A549 (cell line): ENCODE results near the gene MORN4. TPM values are rescaled to one million over a fixed set of nuclear protein-coding genes. Genes with fewer than 3 reads are reported as not detected.

Experiments used
- ATAC-seq, 2 experiments: fragments of 200-7000 bp in 1 of 2; fragments of >200 bp in 1 of 2; cut with Nextera tagmentation in 1 of 2; cut with Tn5 transposase in 1 of 2; 3 replicates each; pipeline versions ENCODE4 v1.8.0 to v1.9.1; 2018 to 2020; ENCODE audit warnings: mild to moderate bottlenecking in 1 of 2, moderate library complexity in 1 of 2
- CTCF ChIA-PET: fragments of 300-600 bp; sonication (Branson Sonifier 250); formaldehyde crosslinking; extraction: SDS; loops from one replicate; lab custom pipeline; 2021; ENCODE audit warnings: antibody characterized with exemption, inconsistent platforms; lab: Yijun Ruan, JAX
- POLR2A ChIA-PET: fragments of 350-600 bp; formaldehyde crosslinking; extraction: SDS; loops from one replicate; lab custom pipeline; 2021; ENCODE audit warnings: antibody characterized with exemption, inconsistent platforms; lab: Yijun Ruan, JAX
- DNase-seq, 2 experiments: peaks; one replicate each; pipeline versions ENCODE4 v3.0.0 to v3.0.0-alpha.2; 2011 to 2016; ENCODE audit warnings: low read depth in 1 of 2, low spot score in 1 of 2
- FAIRE-seq: peaks from 2 replicates; lab custom pipeline; 2011; peaks lifted over from hg19 to GRCh38; lab: Jason Lieb, UNC
- H3K27ac ChIP-seq, 2 experiments: fragments of >200 bp; sonication (Bioruptor Twin); formaldehyde crosslinking; 3 replicates each; pipeline ENCODE4 v1.5.1; 2016 to 2017
- H3K4me1 ChIP-seq: fragments of >200 bp; sonication (Bioruptor Twin); formaldehyde crosslinking; 3 replicates; pipeline ENCODE4 v1.6.1; 2016
- H3K4me2 ChIP-seq: fragments of >200 bp; sonication (Bioruptor Twin); formaldehyde crosslinking; 3 replicates; pipeline ENCODE4 v1.6.1; 2016
- H3K4me3 ChIP-seq: fragments of >200 bp; sonication (Bioruptor Twin); formaldehyde crosslinking; 3 replicates; pipeline ENCODE4 v1.5.1; 2016
- H3K9me3 ChIP-seq: fragments of >200 bp; sonication (Bioruptor Twin); formaldehyde crosslinking; 3 replicates; pipeline ENCODE4 v1.6.1; 2016
- BHLHE40 ChIP-seq: IDR thresholded peaks from 2 replicates; pipeline ENCODE4 v1.6.1; 2012; ENCODE audit warnings: low read depth, low read length, inconsistent platforms
- CBX2 ChIP-seq: fragments of 200-600 bp; sonication (generic); IDR thresholded peaks from 2 replicates; pipeline ENCODE4 v1.6.1; 2016; ENCODE audit warnings: low read depth, mild to moderate bottlenecking, borderline replicate concordance
- CTCF ChIP-seq: fragments of >200 bp; sonication (Bioruptor Twin); formaldehyde crosslinking; IDR thresholded peaks from 3 replicates; pipeline ENCODE4 v1.5.1; 2016
- EHF ChIP-seq: fragments of 250-450 bp; sonication (Bioruptor Pico); IDR thresholded peaks from 2 replicates; pipeline ENCODE4 v1.5.0; 2020; ENCODE audit warnings: mild to moderate bottlenecking
- EHMT2 ChIP-seq: fragments of 200-600 bp; sonication (generic); IDR thresholded peaks from 2 replicates; pipeline ENCODE4 v1.6.1; 2016; ENCODE audit warnings: antibody characterized with exemption, low read depth, mild to moderate bottlenecking, moderate library complexity
- FOXS1 ChIP-seq: fragments of 250-450 bp; sonication (Bioruptor Pico); IDR thresholded peaks from 2 replicates; pipeline ENCODE4 v1.5.0; 2020; ENCODE audit warnings: mild to moderate bottlenecking, moderate library complexity
- GATA3 ChIP-seq: IDR thresholded peaks from 2 replicates; pipeline ENCODE4 v1.6.1; 2012; ENCODE audit warnings: borderline replicate concordance
- HDAC2 ChIP-seq: fragments of 200-600 bp; sonication (generic); IDR thresholded peaks from 2 replicates; pipeline ENCODE4 v1.6.1; 2016
- HEYL ChIP-seq: fragments of 250-450 bp; sonication (Bioruptor Pico); IDR thresholded peaks from 2 replicates; pipeline ENCODE4 v1.8.0; 2021; ENCODE audit warnings: mild to moderate bottlenecking, moderate library complexity
- HMGXB4 ChIP-seq: fragments of 250-450 bp; sonication (Bioruptor Pico); IDR thresholded peaks from 2 replicates; pipeline ENCODE4 v1.5.0; 2021; ENCODE audit warnings: mild to moderate bottlenecking, moderate library complexity, borderline replicate concordance
- MYC ChIP-seq: IDR thresholded peaks from 2 replicates; pipeline ENCODE4 v1.6.1; 2012; ENCODE audit warnings: mild to moderate bottlenecking, inconsistent platforms, low read length, improper control_type of control experiment, borderline replicate concordance
- NPAS2 ChIP-seq: fragments of 250-450 bp; sonication (Bioruptor Pico); IDR thresholded peaks from 2 replicates; pipeline ENCODE4 v1.8.0; 2022; ENCODE audit warnings: mild to moderate bottlenecking, moderate library complexity, borderline replicate concordance
- PHF8 ChIP-seq: fragments of 200-600 bp; sonication (generic); IDR thresholded peaks from 2 replicates; pipeline ENCODE4 v1.6.1; 2016; ENCODE audit warnings: low read depth, mild to moderate bottlenecking, antibody characterized with exemption, moderate library complexity, borderline replicate concordance
- POLR2AphosphoS2 ChIP-seq: conservative IDR thresholded peaks from 2 replicates; pipeline ENCODE4 v1.6.1; 2012; ENCODE audit warnings: low read length, improper control_type of control experiment, inconsistent platforms
- RARB ChIP-seq: fragments of 250-450 bp; sonication (Bioruptor Pico); IDR thresholded peaks from 2 replicates; pipeline ENCODE4 v1.8.0; 2021; ENCODE audit warnings: mild to moderate bottlenecking, moderate library complexity
- RCOR1 ChIP-seq: fragments of 150-350 bp; IDR thresholded peaks from 2 replicates; pipeline ENCODE4 v1.6.1; 2014; ENCODE audit warnings: antibody characterized with exemption, low read length, low read depth
- RFX5 ChIP-seq: fragments of 450-650 bp; IDR thresholded peaks from 2 replicates; pipeline ENCODE4 v1.7.1; 2014; ENCODE audit warnings: antibody characterized with exemption, mild to moderate bottlenecking, moderate library complexity
- SREBF2 ChIP-seq: fragments of 450-650 bp; IDR thresholded peaks from 2 replicates; pipeline ENCODE4 v1.6.1; 2014; ENCODE audit warnings: mild to moderate bottlenecking, moderate library complexity
- TP53 ChIP-seq: fragments of 250-450 bp; sonication (Bioruptor Pico); IDR thresholded peaks from 2 replicates; pipeline ENCODE4 v1.5.0; 2021; ENCODE audit warnings: mild to moderate bottlenecking, moderate library complexity
- ZC3H11A ChIP-seq: fragments of 450-650 bp; IDR thresholded peaks from 2 replicates; pipeline ENCODE4 v1.6.1; 2014; ENCODE audit warnings: antibody characterized with exemption, mild to moderate bottlenecking
- ZNF302 ChIP-seq: fragments of 250-450 bp; sonication (Bioruptor Pico); IDR thresholded peaks from 2 replicates; pipeline ENCODE4 v1.9.0; 2021; ENCODE audit warnings: inconsistent platforms, mild to moderate bottlenecking, moderate library complexity
- WGBS: methylation state at CpG from one replicate; pipeline ENCODE4 v1.1.6; 2017; ENCODE audit errors: missing lambda C conversion rate; 5-methylcytosine and 5-hydroxymethylcytosine counted together
- polyA plus RNA-seq, 4 experiments: library from polyadenylated mRNA; depleted of rRNA in 3 of 4; stranded (reverse); fragments of >200 nt; fragmentation: RNase III in 1 of 4; extraction: RNeasy Plus Mini Kit Qiagen cat#74134 plus additional on column Dnase treatment in 1 of 4; gene quantifications; 2 replicates in 3 of 4; 3 replicates in 1 of 4; pipeline ENCODE4 v1.2.3, GENCODE V29; 2011 to 2017
- TF ChIP-seq, protein P1 (sequence below): IDR thresholded peaks from 2 replicates; pipeline ENCODE4 v1.6.1; 2012; ENCODE audit warnings: low read depth, borderline replicate concordance
- TF ChIP-seq, protein P2 (sequence below): fragments of 250-450 bp; sonication (Bioruptor Pico); IDR thresholded peaks from 2 replicates; pipeline ENCODE4 v1.5.0; 2020; ENCODE audit warnings: low read depth, mild to moderate bottlenecking, moderate library complexity

The MORN4 gene
- polyA plus RNA-seq, 2 of the 4 experiments (the other 2 are of a cell fraction), result 8.9 to 13.8 TPM

DNA sequence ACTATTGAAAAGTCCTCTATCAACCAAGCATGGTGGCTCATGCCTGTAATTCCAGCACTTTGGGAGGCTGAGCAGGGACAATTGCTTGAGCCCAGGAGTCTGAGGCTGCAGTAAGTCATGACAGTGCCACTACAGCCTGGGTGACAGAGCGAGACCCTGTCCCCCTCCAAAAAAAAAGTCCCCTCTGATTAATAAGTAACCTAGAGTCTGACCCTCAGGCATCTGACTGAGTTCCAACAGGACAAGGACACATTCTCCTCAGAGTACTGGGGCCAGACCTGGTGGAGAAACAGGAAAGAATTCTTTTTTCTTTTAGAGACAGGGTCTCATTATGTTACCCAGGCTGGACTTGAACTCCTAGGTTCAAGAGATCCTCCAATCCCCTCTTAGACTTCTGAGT is 10.0 kb downstream of the MORN4 start:
- no peak for FAIRE-seq
- POLR2A ChIA-PET, result no interaction called here
- TF ChIP-seq RFX5 (no peak), MYC (no peak), EHF (no peak), RCOR1 (no peak)

DNA sequence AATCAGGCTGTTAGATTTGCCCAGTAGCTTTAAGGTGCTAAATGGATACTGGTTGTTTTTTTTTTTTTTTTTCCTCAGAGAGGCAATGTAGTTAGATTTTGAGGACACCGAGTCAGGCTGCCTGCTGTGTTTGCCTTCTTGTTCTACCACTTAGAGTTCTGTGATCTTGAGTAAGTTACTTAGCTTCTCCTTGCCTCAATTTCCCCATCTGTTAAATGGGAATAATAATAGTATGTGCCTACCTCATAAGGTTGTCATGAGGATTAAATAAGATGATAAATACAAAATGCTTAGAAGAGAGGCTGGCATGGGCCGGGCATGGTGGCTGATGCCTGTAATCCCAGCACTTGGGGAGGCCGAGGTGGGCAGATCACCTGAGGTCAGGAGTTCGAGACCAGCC is 14.6 kb downstream of the MORN4 start:
- no peaks in the 10 kb centered on the region for H3K9me3 ChIP-seq
- DNase-seq, result no peak
- FAIRE-seq, result no peak
- no peak overlapping the region for H3K4me3 ChIP-seq
- no peak overlapping the region for H3K4me2 ChIP-seq
- 94% methylated on average over 4 of the region's 4 CpGs for WGBS
- no peak overlapping the region for H3K27ac ChIP-seq
- no peaks in the 10 kb centered on the region for H3K4me1 ChIP-seq
- TF ChIP-seq HDAC2 (no peak), CTCF (no peak), GATA3 (no peak), RARB (CRISPR knock-in tag) (no peak), TP53 (no peak)
- CTCF ChIA-PET, result interaction anchor here (0.8 to 39.7 kb wide), 7 partner anchors 9 to 157 kb away, joined by 3 to 1048 read pairs (median 3); partner anchors contain the start of genes ANKRD2, C10orf62 and HOGA1
- POLR2A ChIA-PET, result no interaction called here
- ATAC-seq, result no peak

More for the DNA sequence above, 10.0 kb downstream of the MORN4 start:
- 89% methylated on average over 1 of the region's 1 CpG for WGBS
- no peaks in the 10 kb centered on the region for H3K9me3 ChIP-seq
- ATAC-seq, result no peak
- no peak overlapping the region for H3K4me2 ChIP-seq
- no peak overlapping the region for H3K27ac ChIP-seq
- no peaks in the 10 kb centered on the region; the same call in 2 of the 3 replicates for H3K4me1 ChIP-seq
- CTCF ChIA-PET, result interaction anchor here (1.2 to 10.7 kb wide), 4 partner anchors 11 to 51 kb away, joined by 3 to 97 read pairs (median 17); partner anchors contain the start of gene ANKRD2
- H3K4me3 ChIP-seq, result no peak overlapping the region
- DNase-seq, result no peak

- no peak for TF ChIP-seq SREBF2
- no peak for TF ChIP-seq POLR2AphosphoS2
- TF ChIP-seq, protein P1, sequence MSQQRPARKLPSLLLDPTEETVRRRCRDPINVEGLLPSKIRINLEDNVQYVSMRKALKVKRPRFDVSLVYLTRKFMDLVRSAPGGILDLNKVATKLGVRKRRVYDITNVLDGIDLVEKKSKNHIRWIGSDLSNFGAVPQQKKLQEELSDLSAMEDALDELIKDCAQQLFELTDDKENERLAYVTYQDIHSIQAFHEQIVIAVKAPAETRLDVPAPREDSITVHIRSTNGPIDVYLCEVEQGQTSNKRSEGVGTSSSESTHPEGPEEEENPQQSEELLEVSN, result no peak
- no peak for TF ChIP-seq ZC3H11A
- no peak for TF ChIP-seq BHLHE40
- TF ChIP-seq CBX2, result no peak
- TF ChIP-seq, protein P2, sequence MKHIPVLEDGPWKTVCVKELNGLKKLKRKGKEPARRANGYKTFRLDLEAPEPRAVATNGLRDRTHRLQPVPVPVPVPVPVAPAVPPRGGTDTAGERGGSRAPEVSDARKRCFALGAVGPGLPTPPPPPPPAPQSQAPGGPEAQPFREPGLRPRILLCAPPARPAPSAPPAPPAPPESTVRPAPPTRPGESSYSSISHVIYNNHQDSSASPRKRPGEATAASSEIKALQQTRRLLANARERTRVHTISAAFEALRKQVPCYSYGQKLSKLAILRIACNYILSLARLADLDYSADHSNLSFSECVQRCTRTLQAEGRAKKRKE (CRISPR knock-in tag), result no peak
- TF ChIP-seq EHMT2, result no peak
- TF ChIP-seq HMGXB4, result no peak
- TF ChIP-seq CTCF, result no peak
- TF ChIP-seq NPAS2 (CRISPR knock-in tag), result no peak
- TF ChIP-seq RCOR1, result no peak
- TF ChIP-seq HDAC2, result no peak
- TF ChIP-seq HEYL (CRISPR knock-in tag), result no peak
- TF ChIP-seq ZNF302 (CRISPR knock-in tag), result no peak
- TF ChIP-seq PHF8, result no peak
- TF ChIP-seq FOXS1 (CRISPR knock-in tag), result no peak
- TF ChIP-seq, all 56 proteins: peak for 0
- ATAC-seq (no peak), DNase-seq (no peak), FAIRE-seq (no peak)
- no peaks in the 10 kb centered on the region for H3K9me3 ChIP-seq
- no peaks in the 10 kb centered on the region for H3K4me1 ChIP-seq
- H3K4me2 ChIP-seq, result no peak overlapping the region
- no peak overlapping the region for H3K4me3 ChIP-seq
- no peak overlapping the region for H3K27ac ChIP-seq
- CTCF ChIA-PET, result interaction anchor here (0.8 to 39.7 kb wide), 7 partner anchors 8 to 156 kb away, joined by 3 to 1048 read pairs (median 3); partner anchors contain the start of genes ANKRD2, C10orf62 and HOGA1
- 93% methylated on average over 4 of the region's 4 CpGs for WGBS
- POLR2A ChIA-PET, result no interaction called here
These were observed 15.0 kb downstream of the MORN4 start for GRCh38 chr10:97618285-97618684.
